GM18870 (cell line): ENCODE results near the gene CACNA2D4.
"Not testable (repeated sequence)": the region's sequence is repeated elsewhere in the genome, so short reads cannot be mapped to it uniquely, and the experiment has no call there.

Source experiments
- ATAC-seq: cut with Tn5 transposase; IDR thresholded peaks from one replicate; pipeline ENCODE4 v1.9.1; 2021; ENCODE audit warnings: moderate library complexity; ENCODE audit not compliant: unreplicated experiment

Gene CACNA2D4

GRCh38 chr12:1820191-1820895 is 98.1 kb downstream of the CACNA2D4 start, which contains the start of gene LRTM2:
TSS of gene LRTM2 (plus strand) at chr12:1820565. CDS start at chr12:1828149, 7,584 bp downstream.
- ATAC-seq, result no peak

GRCh38 chr12:1819571-1819970 is 98.9 kb downstream of the CACNA2D4 start:
- ATAC-seq, result no peak

GRCh38 chr12:1819050-1819449 is 99.4 kb downstream of the CACNA2D4 start:
- ATAC-seq, result no peak

DNA sequence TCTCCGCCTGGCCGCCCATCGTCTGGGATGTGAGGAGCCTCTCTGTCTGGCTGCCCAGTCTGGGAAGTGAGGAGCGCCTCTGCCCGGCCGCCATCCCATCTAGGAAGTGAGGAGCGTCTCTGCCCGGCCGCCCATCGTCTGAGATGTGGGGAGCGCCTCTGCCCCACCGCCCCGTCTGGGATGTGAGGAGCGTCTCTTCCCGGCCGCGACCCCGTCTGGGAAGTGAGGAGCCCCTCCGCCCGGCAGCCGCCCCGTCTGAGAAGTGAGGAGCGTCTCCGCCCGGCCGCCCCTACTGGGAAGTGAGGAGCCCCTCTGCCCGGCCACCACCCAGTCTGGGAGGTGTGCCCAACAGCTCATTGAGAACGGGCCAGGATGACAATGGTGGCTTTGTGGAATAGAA is 100.5 kb downstream of the CACNA2D4 start:
- not testable (repeated sequence) for ATAC-seq

DNA sequence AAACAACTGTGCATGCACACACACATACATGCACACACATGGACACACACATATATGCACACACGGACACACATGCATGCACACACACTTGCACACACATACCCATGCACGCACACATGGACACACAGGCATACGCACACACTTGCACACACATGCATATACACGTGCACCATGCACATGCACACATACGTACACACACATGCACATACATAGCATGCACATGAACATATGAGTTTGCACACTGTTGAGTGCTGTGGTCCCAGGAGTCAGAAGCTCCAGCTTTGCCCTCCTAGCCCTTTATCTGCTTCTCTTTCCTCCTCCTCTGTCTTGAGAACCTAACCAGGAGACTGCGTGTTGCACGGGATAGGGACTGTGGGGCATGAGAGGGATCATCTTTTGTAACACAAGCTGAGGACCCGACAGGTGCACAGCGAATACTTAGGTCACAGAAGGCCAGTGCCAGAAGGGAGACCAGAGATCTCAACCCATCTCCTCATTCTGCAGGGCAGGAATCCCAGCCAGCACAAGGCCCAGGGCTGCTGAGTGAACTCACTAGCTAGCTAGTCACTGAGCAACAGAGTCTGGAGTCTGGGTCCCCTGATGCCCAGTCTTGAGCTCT is 101.6 kb downstream of the CACNA2D4 start:
- ATAC-seq, result no peak

DNA sequence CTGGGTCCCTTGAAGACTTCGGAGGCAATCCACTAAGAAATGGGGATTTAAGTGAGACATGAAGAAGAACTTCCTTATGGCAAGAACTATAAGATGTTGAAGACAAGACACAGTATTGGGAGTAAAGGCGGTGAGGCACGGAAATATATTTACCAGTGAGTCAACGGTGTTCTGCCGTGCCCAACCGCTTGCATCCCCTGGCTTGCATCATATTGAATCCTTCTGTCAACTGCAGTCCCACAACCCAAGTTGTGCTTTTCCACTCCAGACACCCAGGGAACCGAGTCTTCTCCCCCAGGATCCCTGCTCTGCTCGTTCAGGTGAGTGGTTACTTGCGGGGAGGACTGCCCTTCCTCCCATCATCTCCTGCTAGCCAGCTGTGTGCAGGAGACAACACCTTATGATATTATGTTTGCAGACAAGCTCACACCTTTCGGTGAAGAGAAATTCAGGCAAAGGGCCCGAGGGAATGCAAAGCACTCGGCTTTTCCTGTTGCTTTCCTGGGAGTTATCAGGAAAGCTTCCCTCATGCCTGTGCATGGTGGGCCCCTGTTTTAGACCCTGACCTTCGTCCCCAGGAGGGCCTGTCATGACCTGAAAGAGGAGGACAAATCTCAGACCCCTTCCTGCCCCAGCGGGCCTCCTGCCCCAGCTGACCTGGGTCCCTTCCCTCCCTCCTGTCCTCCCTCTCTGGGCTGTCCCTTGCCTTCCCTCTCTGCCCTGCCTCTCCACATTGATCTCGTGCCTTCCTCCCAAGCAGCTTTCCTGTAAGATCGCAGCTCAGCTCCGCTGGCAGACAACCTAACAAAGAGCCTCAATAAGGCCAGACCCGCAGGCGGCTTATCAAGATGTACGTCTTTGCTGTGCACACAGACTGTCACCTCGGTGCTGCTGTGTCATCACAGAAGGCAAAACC is 102.4 kb downstream of the CACNA2D4 start:
- ATAC-seq, result no peak

DNA sequence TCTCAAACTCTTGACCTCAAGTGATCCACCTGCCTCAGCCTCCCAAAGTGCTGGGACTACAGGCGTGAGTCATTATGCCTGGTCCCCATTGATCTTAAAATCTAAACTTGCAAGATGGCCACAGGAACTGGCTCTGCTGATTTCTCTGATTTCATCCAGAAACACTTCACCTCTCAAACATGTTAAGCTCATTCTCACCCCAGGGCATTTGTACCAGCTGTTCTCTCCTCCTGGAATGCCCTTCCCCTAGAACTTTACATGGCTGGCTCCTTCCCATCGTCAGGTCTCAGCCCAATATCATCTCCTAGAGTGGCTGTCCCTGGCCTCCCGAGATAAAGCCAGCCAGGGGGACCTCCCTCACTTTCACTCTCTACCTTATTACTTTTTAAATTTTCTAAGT is 103.3 kb downstream of the CACNA2D4 start:
- no peak for ATAC-seq

DNA sequence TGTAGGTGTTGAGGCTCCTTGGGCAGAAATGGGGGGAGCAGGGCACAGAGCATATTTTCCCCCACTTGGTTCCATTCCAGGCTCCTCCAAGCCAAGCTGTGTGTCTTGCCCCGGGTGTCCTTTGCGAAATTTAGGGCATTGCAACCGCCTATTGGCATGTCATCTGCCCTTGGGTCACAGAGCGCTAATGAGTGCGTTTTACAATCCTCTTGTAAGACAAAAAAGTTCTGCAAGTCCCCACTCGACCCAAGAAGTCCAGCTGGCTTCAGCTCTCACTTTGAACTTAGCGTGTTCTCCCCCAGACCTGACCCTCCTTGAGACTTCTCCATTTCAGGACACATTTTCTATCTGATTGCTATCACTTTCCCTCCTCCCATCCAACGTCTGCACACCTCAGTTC is 104.2 kb downstream of the CACNA2D4 start:
- no peak for ATAC-seq

- ATAC-seq, result no peak
These were observed 105.7 kb downstream of the CACNA2D4 start for GRCh38 chr12:1812650-1813302.

GRCh38 chr12:1811948-1812291 is 106.5 kb downstream of the CACNA2D4 start:
- ATAC-seq, result no peak

GRCh38 chr12:1811281-1811947 is 107.0 kb downstream of the CACNA2D4 start:
- ATAC-seq, result no peak

DNA sequence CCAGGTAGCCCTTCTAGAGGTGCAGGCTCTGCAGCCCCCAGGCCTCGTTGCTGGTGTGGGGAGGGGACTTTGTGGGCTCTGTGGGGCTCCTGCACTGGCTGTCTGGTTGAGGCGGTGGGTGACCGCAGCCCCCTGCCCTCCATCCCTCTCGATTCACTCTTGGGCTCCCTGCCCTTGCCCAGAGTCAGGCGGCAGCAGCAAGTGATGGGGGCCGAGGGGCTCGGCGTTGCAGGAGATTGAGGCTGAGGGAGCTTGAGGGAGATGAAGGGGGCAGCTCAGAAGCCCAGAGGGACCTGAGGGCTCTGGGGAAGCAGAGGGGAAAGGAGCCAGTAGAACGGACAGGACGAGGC is 107.5 kb downstream of the CACNA2D4 start:
- ATAC-seq, result no peak

GRCh38 chr12:1810201-1810930 is 108.1 kb downstream of the CACNA2D4 start:
- no peak for ATAC-seq

GRCh38 chr12:1809591-1810190 is 108.8 kb downstream of the CACNA2D4 start:
- no peak for ATAC-seq

GRCh38 chr12:1808798-1809480 is 109.5 kb downstream of the CACNA2D4 start:
- no peak for ATAC-seq

DNA sequence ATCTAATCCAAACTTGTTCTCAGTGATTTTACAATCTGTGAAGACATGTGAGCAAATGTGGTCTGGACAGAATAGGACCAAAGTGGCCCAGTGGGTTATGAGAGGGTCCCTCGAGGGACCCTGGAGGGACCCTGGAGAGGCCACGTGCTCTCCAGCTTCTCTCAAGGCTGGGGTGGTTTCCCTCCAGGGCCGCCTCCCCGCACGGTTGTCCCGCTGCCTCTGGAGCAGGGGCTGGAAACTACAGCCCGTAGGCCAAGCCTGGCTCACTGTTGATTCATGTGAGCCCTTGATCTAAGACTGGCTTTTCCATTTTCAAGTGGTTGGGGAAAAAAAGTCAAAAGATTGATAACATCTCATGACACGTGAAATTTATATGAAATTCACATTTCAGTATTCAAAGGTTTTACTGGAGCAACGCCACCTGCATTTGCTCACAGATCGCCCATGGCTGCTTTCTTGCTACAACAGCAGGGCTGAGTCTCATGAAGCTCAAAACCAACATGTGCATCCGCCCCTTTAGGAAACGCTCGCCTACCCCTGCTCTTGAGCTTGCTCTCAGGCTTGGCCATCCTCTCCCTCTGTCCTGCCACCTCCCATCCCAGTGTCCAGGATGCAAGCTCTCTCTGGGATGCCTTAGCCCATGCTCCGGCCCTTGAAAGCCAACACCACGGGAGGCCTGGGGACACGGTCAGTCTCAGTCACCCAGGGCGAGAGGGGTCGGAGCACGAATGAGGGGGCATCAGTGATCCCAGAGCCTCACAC is 110.2 kb downstream of the CACNA2D4 start:
- ATAC-seq, result no peak

DNA sequence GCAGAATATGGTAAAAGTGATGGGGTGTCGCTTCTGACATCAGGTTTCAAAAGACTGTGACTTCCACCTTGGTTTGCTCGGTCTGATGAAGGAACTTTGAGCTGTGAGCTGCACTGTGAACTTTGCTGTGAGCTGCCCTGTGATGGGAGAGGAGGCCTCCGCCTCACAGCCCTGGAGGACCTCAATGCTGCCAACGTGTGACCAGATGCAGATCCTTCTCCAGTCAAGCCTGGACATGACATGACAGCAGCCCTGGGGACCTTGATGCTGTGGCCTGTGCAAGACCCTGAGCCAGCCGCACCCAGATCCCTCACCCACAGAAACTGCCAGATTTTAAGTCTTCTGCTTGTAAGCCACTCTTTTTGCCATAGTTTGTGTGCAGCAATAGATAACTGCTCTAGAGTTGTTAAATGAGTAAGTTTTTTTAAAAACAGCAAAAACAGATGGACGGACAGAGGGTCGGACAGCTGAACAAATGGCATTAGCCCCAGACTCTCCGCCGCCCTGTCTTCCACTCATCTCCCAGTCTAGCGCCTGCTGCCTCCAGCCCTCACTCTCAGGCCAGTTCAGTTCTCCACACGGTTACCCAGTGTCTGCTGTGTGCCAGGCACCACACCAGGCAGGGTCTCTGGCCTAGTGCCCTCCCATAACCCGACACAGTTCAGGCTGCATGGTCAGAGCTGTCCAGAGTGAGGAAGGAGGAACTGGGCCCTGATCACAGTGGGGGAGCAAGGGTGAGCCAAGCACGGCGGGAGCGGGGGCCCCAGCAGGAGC is 111.2 kb downstream of the CACNA2D4 start:
- no peak for ATAC-seq
